Measurements from ENCODE around the gene FAM229B.
"Not testable (repeated sequence)": the region's sequence is repeated elsewhere in the genome, so short reads cannot be mapped to it uniquely, and the experiment has no call there.

The FAM229B gene

DNA sequence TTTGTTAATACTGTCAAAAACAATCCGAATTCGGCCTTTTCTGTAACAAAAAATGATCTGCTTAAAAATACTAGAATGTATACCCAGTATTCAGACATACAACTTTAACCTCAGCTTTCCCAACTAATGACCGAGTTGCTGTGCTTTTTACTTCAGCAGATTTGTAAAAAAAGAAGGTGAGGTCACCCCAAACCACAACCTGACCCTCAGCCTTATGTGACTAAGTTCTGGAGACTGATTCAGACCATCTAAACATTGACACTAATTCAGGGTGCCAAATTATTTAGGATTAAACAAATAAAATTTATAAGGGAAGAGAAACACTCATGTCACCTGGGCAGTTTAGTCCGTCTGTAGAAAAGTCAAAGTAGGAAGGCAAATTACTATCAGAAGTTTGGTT, 25.8 kb upstream of the FAM229B start:
- no peak overlapping the region for H3K27ac ChIP-seq
- no peak for DNase-seq (ENCODE audit: low read depth, low spot score)

DNA sequence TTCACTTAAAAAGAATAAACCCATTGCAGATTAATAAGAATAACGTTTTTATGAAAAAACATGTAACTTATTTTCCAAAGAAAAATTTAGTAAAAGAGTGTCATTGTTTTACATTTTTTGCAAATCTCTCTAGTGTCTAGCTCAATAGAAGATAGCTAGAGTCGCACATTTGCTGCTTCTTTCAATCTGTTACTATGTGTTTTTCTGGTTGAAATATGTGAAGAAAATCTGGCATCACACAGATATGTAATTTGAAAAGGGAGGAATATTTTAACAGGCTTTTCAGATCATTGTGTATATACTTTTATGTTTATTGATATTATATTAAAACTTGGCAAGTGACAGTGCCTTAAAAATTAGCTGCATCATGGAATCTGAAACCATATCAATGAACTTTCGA, 24.4 kb upstream of the FAM229B start:
- no peak overlapping the region for H3K27ac ChIP-seq
- DNase-seq (ENCODE audit: low read depth, low spot score): no peak

DNA sequence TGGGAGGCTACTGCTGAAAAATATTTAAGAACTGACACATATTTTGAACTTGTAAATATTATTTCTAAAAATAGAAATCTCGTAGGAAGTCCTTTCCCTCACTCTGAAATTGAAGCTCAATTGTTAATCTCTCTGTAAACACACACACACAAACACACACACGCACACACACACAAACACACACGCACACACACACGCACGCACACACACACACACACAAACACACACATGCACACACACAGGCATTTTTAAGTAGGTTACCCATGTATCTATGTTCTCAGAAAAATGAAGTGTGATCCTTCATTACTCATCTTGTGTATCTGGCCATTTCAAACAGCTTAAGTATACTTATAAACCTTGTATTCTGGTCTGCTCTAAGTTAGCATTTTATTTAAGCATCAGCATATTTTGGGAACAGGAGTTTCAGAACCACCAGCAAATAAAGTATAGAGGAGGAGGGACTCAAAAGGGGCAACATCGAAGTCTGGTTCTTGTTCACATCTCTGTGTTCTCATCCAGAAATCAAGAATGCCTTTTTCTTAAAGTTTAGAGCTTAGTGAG, 21.9 kb upstream of the FAM229B start:
- no peak for DNase-seq (ENCODE audit: low read depth, low spot score)
- no peak overlapping the region for H3K27ac ChIP-seq

DNA sequence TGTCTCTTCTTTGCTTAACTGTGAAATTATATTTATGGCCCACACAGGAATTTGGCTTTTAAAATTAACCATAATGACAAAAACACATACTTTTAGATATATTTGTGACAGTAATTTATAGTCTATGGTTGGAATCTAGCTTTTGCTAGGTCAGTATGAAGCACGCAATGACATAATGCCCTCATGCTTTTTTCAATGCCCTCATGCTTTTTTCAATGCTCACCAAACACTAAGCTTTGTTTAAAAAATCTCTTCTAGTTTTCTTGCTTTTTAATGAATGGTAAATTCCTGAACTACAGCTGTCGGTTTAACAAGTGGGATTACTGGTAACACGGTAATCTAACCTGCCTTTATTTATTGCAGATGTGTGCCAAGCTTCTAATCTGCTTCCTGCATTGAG, 20.8 kb upstream of the FAM229B start:
- H3K27ac ChIP-seq: no peak overlapping the region
- DNase-seq (ENCODE audit: low read depth, low spot score): no peak

DNA sequence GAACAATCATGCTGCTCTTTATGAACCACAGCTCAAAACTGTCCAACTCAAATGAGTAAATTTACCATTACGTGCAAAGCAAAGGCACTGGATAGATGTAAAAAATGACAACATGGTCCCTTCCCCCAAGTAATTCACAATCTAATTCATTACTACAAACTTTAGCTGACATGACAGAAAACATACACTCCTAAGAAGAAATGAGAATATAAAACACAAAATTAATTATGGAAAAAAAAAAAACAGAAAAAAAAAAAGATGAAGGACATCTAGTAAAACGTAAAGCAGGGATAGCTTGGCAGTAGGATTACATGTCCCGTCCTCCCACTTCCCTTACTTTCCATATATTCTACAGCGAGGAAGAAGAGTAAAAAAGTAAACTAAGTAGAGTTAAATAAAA, 5.8 kb upstream of the FAM229B start:
- no peak for DNase-seq (ENCODE audit: low read depth, low spot score)
- no peak overlapping the region for H3K27ac ChIP-seq

DNA sequence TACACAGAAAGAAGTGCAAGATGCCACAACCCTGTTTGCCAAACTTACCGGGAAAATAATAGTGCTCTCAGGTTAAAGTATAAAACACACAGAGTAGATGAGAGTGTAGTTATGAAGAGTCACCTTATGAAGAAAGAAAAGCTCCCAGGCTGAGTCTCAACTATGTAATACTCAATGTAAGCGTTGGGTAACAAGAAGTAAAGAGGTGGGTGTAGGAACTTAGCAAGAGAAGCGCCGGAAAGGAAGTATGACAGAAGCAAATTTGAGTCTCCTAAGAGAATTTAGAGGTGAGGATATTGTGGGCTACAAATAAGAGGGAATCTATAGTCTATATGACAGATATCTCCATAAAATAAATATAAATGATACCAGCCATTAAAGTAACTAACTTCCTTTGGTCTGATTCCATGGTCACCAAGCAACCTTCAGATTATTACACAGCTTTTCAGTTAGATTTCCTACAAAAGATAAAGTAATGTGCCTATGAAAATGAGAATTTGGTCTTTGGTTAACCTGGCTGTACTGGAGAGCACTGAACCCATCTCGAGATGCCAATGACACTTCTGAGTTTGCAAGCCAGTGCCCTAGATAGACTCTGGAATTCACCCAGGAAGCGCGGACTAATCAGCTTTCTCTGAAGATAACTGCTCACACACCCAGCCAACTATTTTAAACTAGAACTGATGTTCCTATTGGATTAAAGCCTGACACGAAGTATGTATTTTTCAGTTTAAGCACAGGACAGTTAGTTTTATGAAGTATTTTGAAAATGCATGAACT, 1.9 kb upstream of the FAM229B start:
- no peak for DNase-seq (ENCODE audit: low read depth, low spot score)
- no peak overlapping the region for H3K27ac ChIP-seq

DNA sequence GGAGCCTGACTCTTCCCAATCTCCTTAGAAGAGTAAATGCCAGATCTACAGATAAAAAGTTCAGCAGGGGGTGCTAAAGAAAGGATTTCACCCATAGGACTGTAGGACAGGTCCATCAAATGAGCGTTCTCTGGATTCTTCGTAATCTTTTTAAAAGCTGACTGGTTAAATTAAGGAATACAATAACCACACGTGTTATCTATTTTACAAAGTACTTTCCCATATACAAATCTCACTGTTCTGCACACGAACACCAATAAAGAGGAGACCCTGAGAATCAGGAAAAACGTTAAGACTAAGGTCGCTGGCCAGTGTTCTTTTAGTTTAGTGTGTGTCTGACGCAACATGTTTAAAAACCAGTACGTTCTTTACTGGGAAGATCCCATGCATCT, 651 bp upstream of the FAM229B start:
- DNase-seq (ENCODE audit: low read depth, low spot score): no peak
- H3K27ac ChIP-seq: peak overlapping the region; percentile 59

DNA sequence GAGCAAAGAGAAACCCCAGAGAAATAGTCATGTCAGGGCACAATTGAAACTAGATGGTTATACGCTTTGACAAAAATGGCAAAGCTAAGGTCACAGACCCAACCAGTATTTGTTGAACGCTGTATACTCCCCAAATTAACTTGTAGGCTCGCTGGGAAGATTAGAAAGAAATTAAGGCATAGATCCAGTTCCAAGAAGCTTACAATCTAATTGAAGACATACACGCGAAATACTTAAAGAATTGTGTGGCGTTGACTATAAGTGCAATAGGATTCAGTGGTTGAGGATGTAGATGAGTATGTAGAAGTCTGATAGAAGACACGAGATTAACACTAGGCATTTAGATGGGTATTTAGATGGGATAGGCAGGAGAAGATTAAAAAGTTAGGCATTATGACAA, 525 bp downstream of the FAM229B start:
- no peak overlapping the region for H3K27ac ChIP-seq
- no peak for DNase-seq (ENCODE audit: low read depth, low spot score)

DNA sequence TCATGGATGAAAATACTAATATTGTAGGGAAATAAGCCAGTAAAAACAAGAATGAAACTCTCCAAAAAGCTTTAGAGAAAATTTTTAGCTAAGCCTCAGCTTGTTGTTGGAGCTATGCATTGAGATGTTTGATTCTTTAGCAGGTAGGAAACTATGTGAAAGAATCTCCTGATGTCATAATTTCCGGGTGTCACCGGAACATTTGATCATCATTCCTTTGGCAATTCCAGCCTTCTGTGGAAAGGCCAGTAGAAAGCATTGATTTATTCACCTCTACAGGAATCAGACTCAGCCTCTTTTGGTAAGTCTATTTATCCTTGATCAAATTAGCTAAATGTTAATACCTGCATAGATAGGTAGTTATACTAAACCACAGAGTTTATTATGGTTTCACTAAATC, 9.5 kb downstream of the FAM229B start:
- no peak for DNase-seq (ENCODE audit: low read depth, low spot score)
- H3K27ac ChIP-seq: no peak overlapping the region

DNA sequence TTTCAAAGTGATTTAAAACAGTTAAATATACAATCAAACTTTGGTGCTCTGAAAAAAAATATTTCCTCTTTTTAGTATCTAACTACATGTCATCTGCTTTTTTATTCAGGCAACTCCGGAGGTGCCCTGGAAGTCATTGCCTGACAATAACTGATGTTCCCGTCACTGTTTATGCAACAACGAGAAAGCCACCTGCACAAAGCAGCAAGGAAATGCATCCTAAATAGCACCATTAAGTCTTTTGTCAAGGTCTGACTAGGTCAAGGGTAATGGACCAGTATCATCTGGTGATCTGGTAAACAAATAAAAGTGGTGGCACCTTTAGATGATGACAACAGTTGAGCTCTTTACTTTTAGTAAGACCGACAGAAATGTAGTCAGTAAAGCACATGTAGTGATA, 13.2 kb downstream of the FAM229B start:
- no peak overlapping the region for H3K27ac ChIP-seq
- DNase-seq (ENCODE audit: low read depth, low spot score): no peak

DNA sequence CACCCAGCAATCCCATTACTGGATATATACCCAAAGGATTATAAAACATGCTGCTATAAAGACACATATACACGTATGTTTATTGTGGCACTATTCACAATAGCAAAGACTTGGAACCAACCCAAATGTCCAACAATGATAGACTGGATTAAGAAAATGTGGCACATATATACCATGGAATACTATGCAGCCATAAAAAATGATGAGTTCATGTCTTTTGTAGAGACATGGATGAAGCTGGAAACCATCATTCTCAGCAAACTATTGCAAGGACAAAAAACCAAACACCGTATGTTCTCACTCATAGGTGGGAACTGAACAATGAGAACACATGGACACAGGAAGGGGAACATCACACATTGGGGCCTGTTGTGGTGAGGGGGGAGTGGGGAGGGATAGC, 18.6 kb downstream of the FAM229B start:
- DNase-seq (ENCODE audit: low read depth, low spot score); H3K27ac ChIP-seq: not testable (repeated sequence)

DNA sequence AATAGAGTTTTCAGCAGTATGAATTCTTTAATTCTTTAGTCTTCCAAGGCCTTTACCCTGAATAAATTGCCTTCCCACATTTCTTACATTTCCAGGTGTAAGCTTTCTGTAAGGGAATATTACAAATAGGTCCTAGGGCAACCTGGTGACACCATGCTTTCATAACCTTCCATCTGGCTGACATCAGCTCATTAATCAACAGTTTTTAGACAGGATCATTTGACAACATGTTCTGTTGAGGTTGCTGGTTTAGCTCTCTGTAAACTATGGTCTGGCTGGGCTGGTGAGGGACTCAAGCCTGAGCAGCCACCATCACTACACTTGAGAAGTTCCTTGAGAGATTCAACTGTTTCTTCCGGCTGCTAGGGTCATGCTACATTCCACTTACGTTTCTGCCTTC, 19.2 kb downstream of the FAM229B start:
- no peak overlapping the region for H3K27ac ChIP-seq
- DNase-seq (ENCODE audit: low read depth, low spot score): no peak

DNA sequence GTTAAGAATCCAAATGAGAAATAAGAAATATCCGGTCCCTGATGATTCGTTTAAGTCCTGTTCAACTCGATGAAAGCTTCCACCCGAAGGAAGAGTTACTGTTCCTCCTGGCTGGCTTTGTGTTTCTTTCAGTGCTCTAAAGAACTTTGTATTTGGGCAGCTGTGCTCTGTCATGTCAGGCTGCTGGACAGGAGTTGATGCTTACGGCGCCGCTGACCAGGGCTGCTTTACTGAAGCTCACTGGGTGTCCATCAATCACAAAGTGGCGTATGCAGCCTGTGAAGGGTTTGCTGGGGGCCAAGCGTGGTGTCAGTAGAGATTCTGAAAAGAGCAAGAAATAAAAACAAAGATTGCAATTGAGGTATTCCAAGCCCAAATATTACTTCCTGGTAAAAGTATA, 21.9 kb downstream of the FAM229B start:
- H3K27ac ChIP-seq: no peak overlapping the region
- no peak for DNase-seq (ENCODE audit: low read depth, low spot score)

DNA sequence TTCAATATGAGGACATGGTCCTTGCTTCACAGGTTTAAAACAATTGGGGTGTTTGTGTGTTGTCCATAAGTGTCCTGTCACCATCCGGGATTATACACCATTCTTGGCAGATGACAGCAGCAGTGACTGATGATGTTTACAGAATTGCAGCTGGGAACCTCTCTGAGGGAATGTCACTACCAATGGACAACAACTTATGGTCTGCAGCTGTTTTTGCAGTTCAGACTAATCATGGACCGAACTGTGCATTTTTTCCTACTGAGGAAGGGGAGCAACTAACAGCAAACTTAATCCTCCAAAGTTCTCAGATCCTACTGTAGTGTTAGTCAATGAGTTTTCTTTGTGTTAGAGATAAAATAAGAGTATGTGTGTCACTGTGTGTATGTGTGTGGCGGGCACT, 26.0 kb downstream of the FAM229B start:
- DNase-seq (ENCODE audit: low read depth, low spot score): no peak
- no peak overlapping the region for H3K27ac ChIP-seq

DNA sequence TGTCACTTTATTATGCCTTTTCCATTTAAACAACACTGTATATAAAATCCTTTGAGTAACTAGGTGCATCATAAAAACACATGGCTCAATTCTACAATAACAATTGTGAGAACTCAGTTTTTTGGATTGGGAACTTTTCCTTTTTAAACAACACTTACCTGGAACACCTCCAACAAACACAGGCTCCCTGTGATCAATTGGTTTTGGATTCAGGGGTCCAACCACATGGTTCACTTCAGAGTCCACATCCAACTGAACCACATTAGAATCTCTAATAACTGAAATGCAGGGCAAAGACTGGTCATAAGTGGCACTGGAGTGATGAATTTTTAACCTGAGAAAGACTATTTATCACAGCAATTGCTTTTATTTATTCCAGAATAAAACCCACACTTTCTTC, 26.5 kb downstream of the FAM229B start:
- H3K27ac ChIP-seq: no peak overlapping the region
- DNase-seq (ENCODE audit: low read depth, low spot score): no peak

DNA sequence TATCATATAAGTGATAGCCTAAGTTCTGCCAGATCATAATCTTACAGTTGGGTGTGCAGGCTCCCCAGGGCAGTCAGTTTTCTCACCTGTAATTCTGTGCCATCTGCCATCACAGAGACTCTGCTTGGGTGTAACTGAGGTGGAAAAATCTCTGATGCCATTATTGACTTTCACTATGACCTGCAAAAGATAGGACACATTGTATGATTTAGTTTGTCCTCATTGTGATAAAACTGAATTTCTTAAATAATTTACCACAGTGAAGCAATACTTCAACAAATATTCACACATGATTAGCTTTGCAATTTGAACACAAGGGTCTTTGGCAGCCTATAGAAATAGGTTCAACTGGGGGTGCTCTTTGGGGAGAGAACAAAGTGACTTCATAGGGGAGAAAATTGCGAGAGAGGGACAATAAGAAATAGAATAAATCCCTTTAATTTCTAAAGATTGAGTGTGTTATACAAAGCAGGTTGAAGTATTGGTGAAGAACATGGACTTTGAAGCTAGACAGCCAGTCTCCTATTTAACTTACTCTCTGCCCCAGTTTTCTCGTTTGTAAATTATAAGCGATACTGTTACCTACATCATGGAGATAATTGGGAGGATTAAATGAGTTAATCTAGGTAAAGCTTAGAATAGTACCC, 27.3 kb downstream of the FAM229B start:
- no peak overlapping the region for H3K27ac ChIP-seq
- no peak for DNase-seq (ENCODE audit: low read depth, low spot score)

DNA sequence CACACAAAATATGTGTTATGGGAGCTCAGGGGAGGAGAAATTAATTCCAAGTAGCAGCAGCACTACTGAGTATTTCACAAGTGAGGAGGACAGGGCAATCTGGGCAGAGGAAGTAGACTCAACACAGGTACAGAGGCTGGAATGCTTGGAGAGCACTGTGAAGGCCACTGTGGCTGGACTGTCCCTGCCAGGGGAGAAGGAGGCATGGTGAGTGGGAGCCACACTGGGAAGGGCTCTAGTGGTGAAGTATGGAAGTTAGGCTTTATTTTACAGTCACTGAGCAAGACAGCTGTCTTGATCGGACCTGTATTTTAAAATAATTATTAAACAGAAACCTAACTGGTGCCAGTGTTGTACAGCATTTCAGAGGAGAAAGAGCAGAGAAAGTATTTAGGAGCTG, 28.8 kb downstream of the FAM229B start:
- H3K27ac ChIP-seq: no peak overlapping the region
- DNase-seq (ENCODE audit: low read depth, low spot score): no peak

DNA sequence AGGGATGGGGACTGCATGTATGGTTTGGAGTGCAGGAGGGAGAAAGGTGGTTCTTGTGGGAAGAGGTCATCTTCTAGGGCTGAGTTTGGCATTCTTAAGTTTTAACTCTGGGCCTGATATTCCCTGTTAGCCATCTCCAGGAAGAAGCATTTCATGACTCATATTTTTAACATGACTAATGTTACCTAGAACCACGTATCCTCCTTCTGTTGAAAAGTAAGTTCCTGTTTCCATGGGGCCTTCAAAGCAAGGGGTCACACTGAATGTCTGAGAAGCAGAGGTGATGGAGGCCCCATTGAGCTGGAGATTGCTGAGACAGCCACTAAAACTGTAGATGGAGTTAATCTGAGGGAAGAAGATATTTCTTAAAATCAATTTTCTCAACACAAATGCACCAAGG, 30.2 kb downstream of the FAM229B start:
- H3K27ac ChIP-seq: no peak overlapping the region
- peak; percentile 24 for DNase-seq (ENCODE audit: low read depth, low spot score)

DNA sequence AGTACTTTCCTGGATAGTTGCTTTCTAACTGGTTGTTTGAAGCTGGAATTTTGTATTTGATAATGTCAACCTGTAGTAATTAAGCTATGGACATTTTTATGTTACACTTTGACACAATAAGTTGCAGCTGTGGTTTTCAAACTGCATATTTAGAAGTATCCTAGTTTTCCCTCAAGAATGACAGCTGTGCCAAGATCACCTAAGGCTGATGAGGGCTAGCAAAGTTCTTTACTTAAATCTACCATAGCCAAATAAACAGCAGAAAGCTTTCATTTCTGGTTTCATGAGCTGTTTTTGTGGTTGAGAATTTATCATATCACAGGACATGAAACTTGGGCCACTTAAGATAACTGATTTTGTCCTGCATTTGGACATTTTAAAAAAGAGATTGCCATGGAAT, 30.6 kb downstream of the FAM229B start:
- no peak overlapping the region for H3K27ac ChIP-seq
- DNase-seq (ENCODE audit: low read depth, low spot score): no peak

DNA sequence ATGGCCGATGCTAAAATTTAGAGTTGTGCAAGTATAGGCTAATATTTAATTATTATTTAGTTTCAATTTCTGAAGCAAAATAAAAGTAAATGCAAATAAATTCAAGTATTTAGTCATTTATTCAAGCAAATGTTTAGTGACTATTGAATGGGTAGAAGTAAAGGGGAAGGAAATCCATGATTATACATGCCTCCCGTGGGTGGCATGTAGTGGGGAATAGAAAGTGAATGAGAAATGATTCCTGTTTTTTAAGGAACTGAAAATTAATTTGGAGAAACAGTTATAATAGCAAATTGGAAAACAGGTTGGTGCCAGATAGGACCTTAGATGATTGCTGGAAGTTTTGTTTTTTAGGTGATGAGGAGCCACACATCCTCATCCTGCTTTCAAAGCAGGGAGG, 35.4 kb downstream of the FAM229B start:
- DNase-seq (ENCODE audit: low read depth, low spot score): no peak
- no peak overlapping the region for H3K27ac ChIP-seq

DNA sequence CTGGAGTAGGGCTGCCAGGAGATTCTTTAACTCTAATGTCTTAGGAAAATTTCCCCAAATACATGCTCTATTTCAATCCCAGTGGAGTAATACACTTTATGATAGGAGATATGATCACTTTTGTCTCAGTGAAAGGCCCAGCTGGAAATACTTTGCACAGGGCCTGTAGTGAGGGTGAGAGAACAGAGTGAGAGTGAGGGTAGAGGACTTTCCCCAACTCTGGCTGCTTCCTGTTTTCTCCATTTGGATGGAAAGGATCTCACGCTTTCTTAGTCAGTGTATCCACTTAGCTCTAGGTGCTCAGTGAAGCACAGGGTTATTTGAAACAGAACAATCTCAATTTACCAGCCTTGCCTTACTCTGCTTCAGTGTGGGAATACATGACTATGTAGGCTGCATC, 36.6 kb downstream of the FAM229B start:
- DNase-seq (ENCODE audit: low read depth, low spot score): no peak
- H3K27ac ChIP-seq: no peak overlapping the region

DNA sequence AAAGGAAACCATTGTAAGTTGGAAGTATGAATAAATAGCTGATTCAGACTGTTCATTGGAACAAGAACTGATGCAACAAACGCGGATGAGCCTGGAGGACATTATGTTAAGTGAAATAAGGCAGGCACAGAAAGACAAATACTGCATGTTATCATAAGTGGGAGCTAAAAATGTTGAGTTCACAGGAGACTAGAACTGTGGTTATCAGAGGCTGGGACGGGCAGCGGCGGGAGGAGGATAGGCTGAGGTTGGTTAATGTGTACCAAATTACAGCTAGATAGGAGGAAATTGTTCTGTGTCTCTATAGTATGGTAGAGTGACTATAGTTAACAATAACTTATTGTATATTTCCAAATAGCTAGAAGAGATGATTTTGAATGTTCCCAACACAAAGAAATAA, 40.8 kb downstream of the FAM229B start:
- DNase-seq (ENCODE audit: low read depth, low spot score): no peak
- no peak overlapping the region for H3K27ac ChIP-seq
